Endodermal cell (in vitro differentiated cells): ENCODE results near the gene C1orf174. TPM values are rescaled to one million over a fixed set of nuclear protein-coding genes. Genes with fewer than 3 reads are reported as not detected.

ENCODE experiments used
- DNase-seq: peaks from one replicate; pipeline ENCODE4 v3.0.0-alpha.2; 2017
- H3K27ac ChIP-seq: 2 replicates; pipeline ENCODE4 v1.5.1; 2013; ENCODE audit warnings: mild to moderate bottlenecking, low read depth, low read length, moderate library complexity
- H3K27me3 ChIP-seq: 2 replicates; pipeline ENCODE4 v1.6.1; 2013; ENCODE audit warnings: mild to moderate bottlenecking, low read length, moderate library complexity; ENCODE audit not compliant: insufficient read depth, control insufficient read depth, poor library complexity, severe bottlenecking
- H3K36me3 ChIP-seq: 2 replicates; pipeline ENCODE4 v1.7.0; 2013; ENCODE audit warnings: mild to moderate bottlenecking, low read length, moderate library complexity; ENCODE audit not compliant: control insufficient read depth, insufficient read depth
- H3K4me1 ChIP-seq: one replicate; pipeline ENCODE4 v1.7.0; 2013; ENCODE audit warnings: low read length; ENCODE audit not compliant: control insufficient read depth, insufficient read depth
- H3K4me3 ChIP-seq: 2 replicates; pipeline ENCODE4 v1.5.1; 2013; ENCODE audit warnings: mild to moderate bottlenecking, low read length, moderate library complexity
- H3K9ac ChIP-seq: 2 replicates; pipeline ENCODE4 v1.6.1; 2013; ENCODE audit warnings: mild to moderate bottlenecking, low read length, moderate library complexity; ENCODE audit not compliant: poor library complexity, severe bottlenecking; ENCODE audit errors: extremely low read depth
- H3K9me3 ChIP-seq: 2 replicates; pipeline ENCODE4 v1.6.1; 2013; ENCODE audit warnings: mild to moderate bottlenecking, low read length, moderate library complexity; ENCODE audit not compliant: control insufficient read depth
- H3K27ac Mint-ChIP-seq: 2 replicates; pipeline ENCODE4 v1.8.0; 2020; ENCODE audit warnings: mixed read lengths
- H3K27me3 Mint-ChIP-seq: 2 replicates; pipeline ENCODE4 v1.8.0; 2021; ENCODE audit warnings: mild to moderate bottlenecking, mixed read lengths; ENCODE audit not compliant: insufficient read depth
- H3K36me3 Mint-ChIP-seq: 2 replicates; pipeline ENCODE4 v1.8.0; 2020; ENCODE audit warnings: low read depth, mixed read lengths
- H3K4me1 Mint-ChIP-seq: 2 replicates; pipeline ENCODE4 v1.8.0; 2020; ENCODE audit warnings: mixed read lengths
- H3K4me3 Mint-ChIP-seq: 2 replicates; pipeline ENCODE4 v1.8.0; 2020; ENCODE audit warnings: mild to moderate bottlenecking, moderate library complexity, mixed read lengths
- H3K9me3 Mint-ChIP-seq: 2 replicates; pipeline ENCODE4 v1.8.0; 2020; ENCODE audit warnings: mild to moderate bottlenecking, mixed read lengths
- WGBS, 2 experiments: methylation state at CpG; one replicate each; pipeline versions ENCODE4 v1.1.5 to v1.1.7; 2013; ENCODE audit warnings: missing lambda C conversion rate in 2 of 2, mixed read lengths in 1 of 2; ENCODE audit not compliant: insufficient coverage in 1 of 2, insufficient read length in 1 of 2; 5-methylcytosine and 5-hydroxymethylcytosine counted together
- long read RNA-seq, 4 experiments: library from polyadenylated mRNA in 2 of 4; library from RNA in 1 of 4; library from capped mRNA in 1 of 4; stranded (forward) in 3 of 4; unstranded in 1 of 4; transcript quantifications; one replicate each; pipeline ENCODE4 v2.0.0, GENCODE V29; 2020 to 2021; ENCODE audit warnings: inconsistent platforms in 1 of 4
- polyA plus RNA-seq, 2 experiments: library from polyadenylated mRNA; stranded (reverse); fragments of 50-300 nt; gene quantifications; one replicate each; pipeline ENCODE4 v1.2.3, GENCODE V29; 2013
- total RNA-seq, 2 donors: library from RNA; stranded (reverse); fragmentation: NEBNext Ultra II Directional in 1 of 2; extraction: Animal tissue kit (Norgen Biotek cat#: 25700) in 1 of 2; gene quantifications; 2 replicates in 1 of 2; 3 replicates in 1 of 2; pipeline ENCODE4 v1.2.1, GENCODE V29; 2021
- TF ChIP-seq, protein P1 (sequence below): fragments of 200-600 bp; sonication (generic); conservative IDR thresholded peaks from 2 replicates; pipeline ENCODE4 v1.5.0; 2021; ENCODE audit warnings: antibody characterized with exemption, mild to moderate bottlenecking

C1orf174 gene
- 10 to 100 TPM; 28.4 to 38.4 TPM for total RNA-seq
- polyA plus RNA-seq (2013, experiment 1 of 2): 44.2 TPM
- polyA plus RNA-seq (2013, experiment 2 of 2): 42.5 TPM
- long read RNA-seq, experiment 1, partial matches to known transcripts: 6 of 10 reads
- long read RNA-seq, experiment 1, other reads (novel, unspliced or antisense): 0 of 10 reads
- long read RNA-seq, experiment 2, transcript C1orf174-201 (4 exons, 1,666 nt): major isoform, 58 of 65 reads
- long read RNA-seq, experiment 2, partial matches to known transcripts: 3 of 65 reads
- long read RNA-seq, experiment 2, other reads (novel, unspliced or antisense): 4 of 65 reads
- long read RNA-seq, experiment 3, transcript C1orf174-202 (3 exons, 3,499 nt): minor isoform, 6 of 155 reads
- long read RNA-seq, experiment 3, transcript C1orf174-201 (4 exons, 1,666 nt): major isoform, 139 of 155 reads
- long read RNA-seq, experiment 3, partial matches to known transcripts: 2 of 155 reads
- long read RNA-seq, experiment 3, other reads (novel, unspliced or antisense): 7 of 155 reads
- long read RNA-seq, experiment 4, partial matches to known transcripts: 0 of 5 reads
- long read RNA-seq, experiment 4, other reads (novel, unspliced or antisense): 1 of 5 reads

DNA sequence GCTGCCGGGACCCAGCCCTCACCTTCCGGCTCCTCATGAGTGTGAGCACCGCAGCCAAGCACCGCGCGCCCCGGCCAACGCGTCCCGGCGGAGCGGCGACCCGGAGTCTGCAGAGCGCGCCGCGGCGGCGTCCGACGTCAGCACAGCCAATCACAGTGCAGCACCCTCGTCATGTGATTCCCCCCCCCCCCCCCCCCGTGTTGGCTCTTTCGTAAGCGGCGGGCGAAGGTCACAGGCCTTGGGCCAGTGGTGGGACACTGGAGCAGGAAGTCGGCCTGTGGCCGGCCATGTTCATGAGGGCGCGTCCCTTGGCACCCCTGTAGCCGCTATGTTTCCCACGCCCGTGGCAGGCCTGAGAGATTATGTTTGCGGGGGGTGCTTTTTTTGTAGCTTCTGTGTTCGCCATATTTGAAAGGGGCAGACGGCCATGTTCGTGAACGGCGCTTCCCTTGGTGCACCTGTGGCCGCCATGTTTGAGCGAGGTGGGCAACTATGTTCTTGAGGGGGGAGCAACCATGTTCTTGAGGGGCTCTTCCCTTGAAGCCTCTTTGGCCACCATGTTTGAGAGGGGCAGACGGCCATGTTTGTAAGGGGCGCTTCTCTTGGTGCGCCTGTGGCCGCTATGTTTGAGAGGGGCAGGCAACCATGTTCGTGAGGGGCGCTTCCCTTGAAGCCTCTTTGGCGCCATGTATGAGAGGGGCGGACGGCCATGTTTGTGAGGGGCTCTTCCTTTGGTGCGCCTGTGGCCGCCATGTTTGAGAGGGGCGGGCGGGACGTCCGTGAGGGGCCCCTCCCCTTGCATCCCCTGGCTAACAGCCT lies at the start of gene C1orf174:
Gene C1orf174, minus strand, starts transcription at position 123 of the 819 bp plus-strand sequence. Its CDS starts 86 bp downstream, at position 37.
- WGBS, 2 experiments: 0% methylated on average over 1 to 57 of the region's 58 CpGs
- peaks cover 7% of the 10 kb centered on the region for H3K4me1 ChIP-seq
- Mint-ChIP-seq H3K27ac (peak within 1 kb of the TSS; percentile 99), H3K4me3 (peak within 1 kb of the TSS; percentile 83), H3K9me3 (peaks cover 8% of the 10 kb centered on the region), H3K27me3 (no peaks in the 10 kb centered on the region), H3K36me3 (peaks cover 8% of the 10 kb centered on the region), H3K4me1 (peaks cover 15% of the 10 kb centered on the region)
- H3K9me3 ChIP-seq: peaks cover 12% of the 10 kb centered on the region
- H3K36me3 ChIP-seq: peaks cover 9% of the 10 kb centered on the region
- peak within 1 kb of the TSS; percentile 94 for H3K4me3 ChIP-seq
- peak within 1 kb of the TSS; percentile 98 for H3K27ac ChIP-seq
- DNase-seq: peak; percentile 98
- peak within 1 kb of the TSS; percentile 94 for H3K9ac ChIP-seq
- TF ChIP-seq, protein P1, sequence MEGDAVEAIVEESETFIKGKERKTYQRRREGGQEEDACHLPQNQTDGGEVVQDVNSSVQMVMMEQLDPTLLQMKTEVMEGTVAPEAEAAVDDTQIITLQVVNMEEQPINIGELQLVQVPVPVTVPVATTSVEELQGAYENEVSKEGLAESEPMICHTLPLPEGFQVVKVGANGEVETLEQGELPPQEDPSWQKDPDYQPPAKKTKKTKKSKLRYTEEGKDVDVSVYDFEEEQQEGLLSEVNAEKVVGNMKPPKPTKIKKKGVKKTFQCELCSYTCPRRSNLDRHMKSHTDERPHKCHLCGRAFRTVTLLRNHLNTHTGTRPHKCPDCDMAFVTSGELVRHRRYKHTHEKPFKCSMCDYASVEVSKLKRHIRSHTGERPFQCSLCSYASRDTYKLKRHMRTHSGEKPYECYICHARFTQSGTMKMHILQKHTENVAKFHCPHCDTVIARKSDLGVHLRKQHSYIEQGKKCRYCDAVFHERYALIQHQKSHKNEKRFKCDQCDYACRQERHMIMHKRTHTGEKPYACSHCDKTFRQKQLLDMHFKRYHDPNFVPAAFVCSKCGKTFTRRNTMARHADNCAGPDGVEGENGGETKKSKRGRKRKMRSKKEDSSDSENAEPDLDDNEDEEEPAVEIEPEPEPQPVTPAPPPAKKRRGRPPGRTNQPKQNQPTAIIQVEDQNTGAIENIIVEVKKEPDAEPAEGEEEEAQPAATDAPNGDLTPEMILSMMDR: no peak
- H3K27me3 ChIP-seq: no peaks in the 10 kb centered on the region

DNA sequence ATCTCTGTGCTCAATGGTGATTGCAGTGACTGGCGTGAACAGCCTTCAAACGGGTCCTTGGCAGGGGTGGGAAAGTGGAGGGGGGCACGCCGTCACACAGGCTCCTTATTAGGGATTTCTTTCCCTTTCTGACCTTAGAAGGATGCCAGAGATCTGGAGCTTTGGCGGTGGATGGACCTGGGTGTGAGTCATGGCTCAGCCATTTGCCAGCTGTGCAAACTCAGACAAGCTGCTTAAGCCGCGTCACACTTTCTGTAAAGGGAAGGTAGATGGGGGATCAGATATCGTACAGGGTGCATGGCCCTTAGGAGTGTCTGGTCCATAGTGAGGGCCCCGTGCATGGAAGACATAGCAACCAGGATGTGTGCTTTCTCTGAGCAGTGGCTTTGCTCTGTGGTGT lies 48.3 kb upstream of the C1orf174 start:
- TF ChIP-seq, protein P1: no peak
- Histone ChIP-seq H3K36me3 (no peaks in the 10 kb centered on the region), H3K9me3 (no peaks in the 10 kb centered on the region), H3K4me3 (no peak overlapping the region), H3K9ac (no peak overlapping the region), H3K4me1 (no peaks in the 10 kb centered on the region), H3K27ac (no peak overlapping the region), H3K27me3 (no peaks in the 10 kb centered on the region)
- Mint-ChIP-seq H3K4me1 (no peaks in the 10 kb centered on the region), H3K36me3 (no peaks in the 10 kb centered on the region), H3K4me3 (no peak overlapping the region), H3K9me3 (peaks cover 5% of the 10 kb centered on the region), H3K27me3 (peaks cover 6% of the 10 kb centered on the region), H3K27ac (no peak overlapping the region)
- no peak for DNase-seq
- 80 to 90% methylated on average over 4 to 9 of the region's 9 CpGs for WGBS, 2 experiments
